DMS53 treated with DMSO at 0.1 percent for 48 hours (cell line): ENCODE results near the gene ADAMTS2.
"Not testable (repeated sequence)": the region's sequence is repeated elsewhere in the genome, so short reads cannot be mapped to it uniquely, and the experiment has no call there.

Source experiments
- DNase-seq: peaks from one replicate; lab custom pipeline; 2025; ENCODE audit not compliant: unreplicated experiment; lab: John Stamatoyannopoulos, UW

The ADAMTS2 gene

GRCh38 chr5:179284751-179285631 is 60.3 kb downstream of the ADAMTS2 start:
- DNase-seq: no peak

DNA sequence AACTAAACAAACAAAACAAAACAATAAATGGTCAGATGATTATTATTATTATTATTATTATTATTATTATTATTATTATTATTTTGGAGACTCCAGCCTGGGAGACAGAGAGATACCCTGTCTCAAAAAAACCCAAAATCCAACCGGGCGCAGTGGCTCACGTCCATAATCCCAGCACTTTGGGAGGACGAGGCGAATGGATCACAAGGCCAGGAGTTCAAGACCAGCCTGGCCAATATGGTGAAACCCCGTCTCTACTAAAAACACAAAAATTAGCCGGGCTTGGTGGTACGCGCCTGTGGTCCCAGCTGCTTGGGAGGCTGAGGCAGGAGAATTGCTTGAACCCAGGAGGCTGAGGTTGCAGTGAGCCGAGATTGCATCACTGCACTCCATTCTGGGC is 61.4 kb downstream of the ADAMTS2 start:
- not testable (repeated sequence) for DNase-seq

GRCh38 chr5:179281694-179282093 is 63.6 kb downstream of the ADAMTS2 start:
- DNase-seq: no peak

- DNase-seq: no peak
Measured at GRCh38 chr5:179280095-179280490, 65.2 kb downstream of the ADAMTS2 start.

DNA sequence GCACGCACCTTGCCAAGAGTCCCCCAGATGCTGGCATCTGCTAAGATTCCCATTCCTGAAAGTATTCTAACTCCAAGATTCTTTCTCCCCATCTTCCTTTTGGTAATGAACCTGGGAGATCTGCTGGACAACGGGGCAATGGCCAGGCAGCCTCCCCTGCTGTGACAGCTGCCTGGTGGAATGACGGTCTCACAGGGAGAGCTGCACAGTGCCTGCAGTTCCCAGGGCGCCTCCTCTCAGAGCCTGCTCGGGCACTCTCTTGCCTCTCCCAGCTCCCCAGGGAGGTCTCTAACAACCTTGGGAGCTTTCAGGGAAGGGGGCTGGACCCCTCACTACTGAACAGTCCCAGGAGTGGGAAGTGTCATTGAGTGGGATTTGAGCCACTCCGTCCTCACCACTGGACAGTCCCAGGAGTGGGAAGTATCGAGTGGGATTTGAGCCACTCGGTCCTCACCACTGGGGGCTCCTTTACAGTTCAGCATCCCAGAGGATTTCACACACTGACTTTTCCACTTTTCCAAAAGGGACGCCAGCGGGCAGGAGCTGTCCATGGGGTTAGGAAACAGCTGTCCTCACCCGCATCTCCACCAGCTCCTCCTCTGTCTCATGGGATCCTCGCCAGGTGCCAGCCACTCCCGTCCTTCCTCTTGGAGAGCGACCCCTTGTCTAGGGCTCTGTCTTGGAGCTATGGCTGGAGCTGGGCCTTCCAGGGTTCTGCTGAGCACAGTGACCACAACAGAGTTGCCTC is 65.7 kb downstream of the ADAMTS2 start:
- no peak for DNase-seq

- no peak for DNase-seq
Measured at GRCh38 chr5:179278546-179278945, 66.7 kb downstream of the ADAMTS2 start.

DNA sequence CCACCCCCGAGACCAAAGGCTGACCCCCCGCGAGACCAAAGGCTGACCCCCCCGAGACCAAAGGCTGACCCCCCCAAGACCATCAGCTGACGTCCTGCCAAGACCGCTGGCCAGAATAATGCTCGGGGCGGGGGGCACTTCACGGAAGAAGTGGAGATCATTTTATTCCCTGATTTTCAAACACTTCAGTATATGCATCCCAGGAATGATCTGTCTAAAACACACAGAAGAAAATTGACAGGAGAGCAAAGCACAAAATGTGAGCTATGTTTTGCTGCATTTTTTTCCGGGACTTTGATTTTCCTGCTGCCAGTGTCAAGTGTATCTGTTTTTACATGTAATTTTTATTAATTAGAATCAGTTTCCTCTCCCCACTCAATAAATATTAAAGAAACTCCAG is 67.1 kb downstream of the ADAMTS2 start:
- DNase-seq: no peak

DNA sequence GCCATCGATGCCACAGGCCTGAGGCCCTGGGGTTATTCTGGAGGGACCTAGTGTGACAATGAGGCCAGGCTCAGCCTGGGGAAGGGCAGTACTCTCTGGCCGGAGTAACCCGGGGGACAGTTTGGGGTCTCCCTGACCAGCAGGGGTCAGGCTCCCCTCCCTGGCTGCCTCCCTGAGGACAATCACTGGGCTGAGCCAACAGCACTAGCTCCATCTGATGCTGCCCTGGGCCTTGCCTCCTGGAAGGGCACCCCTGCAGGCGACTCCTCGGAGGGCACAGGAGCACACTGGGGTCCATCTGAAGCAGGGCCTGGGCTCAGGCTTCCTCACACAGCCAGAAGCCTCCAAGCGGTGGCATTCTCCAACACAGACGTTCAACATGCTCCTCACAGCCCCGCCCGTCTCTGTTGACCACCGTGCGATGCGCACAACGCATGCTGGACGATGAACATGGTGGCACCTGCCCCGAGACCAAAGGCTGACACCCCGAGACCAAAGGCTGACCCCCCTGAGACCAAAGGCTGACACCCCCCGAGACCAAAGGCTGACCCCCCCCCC is 68.3 kb downstream of the ADAMTS2 start:
- no peak for DNase-seq

GRCh38 chr5:179275941-179276837 is 69.1 kb downstream of the ADAMTS2 start:
- no peak for DNase-seq

GRCh38 chr5:179275381-179275878 is 69.8 kb downstream of the ADAMTS2 start:
- DNase-seq: no peak

DNA sequence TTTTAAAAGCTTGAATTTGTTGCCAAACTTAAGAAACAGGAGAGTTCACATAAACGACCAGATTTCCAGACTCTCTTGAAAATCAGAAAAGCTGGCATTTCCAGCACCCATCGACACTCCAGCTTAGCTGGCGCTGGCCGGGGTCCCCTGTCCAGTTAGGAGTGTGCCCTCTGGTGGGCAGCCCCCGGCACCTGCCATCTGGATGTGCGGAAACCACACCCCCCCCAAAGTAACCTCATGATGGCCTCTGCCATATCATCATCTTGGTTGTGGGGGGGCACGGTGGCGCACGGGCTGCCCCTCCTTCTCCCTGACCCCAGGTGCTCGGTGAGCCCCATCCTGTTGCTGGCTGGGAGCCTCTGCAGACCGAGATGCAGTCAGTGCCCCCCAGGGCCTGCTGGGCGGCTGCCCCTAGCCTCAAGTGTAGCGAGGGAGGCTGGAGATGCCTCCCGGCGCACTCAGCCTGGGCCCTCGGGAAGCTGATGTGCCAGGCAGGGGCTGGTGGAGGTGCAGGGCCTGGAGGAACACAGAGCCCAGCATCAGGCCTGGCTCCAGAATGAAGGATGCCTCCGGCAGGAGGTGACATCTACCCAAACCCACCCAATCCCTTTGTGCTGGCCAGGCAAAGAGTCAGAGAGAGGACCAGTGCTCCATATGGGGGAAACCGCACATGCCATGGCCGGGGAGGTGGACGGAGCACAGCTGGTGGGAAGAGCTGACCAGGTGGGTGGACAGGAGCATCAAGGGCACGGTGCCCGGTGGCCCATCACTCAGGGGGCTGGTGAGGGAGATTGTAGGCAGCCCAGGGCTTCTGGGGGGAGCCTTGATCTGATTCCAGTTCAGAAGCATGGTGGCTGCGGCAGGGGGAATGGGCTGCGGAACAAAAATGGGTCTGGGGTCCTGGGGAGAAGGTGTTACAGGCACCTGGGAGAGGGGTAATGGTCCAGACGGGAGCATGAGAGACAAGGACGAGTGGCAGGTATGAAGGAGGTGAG is 70.6 kb downstream of the ADAMTS2 start:
- DNase-seq: no peak

DNA sequence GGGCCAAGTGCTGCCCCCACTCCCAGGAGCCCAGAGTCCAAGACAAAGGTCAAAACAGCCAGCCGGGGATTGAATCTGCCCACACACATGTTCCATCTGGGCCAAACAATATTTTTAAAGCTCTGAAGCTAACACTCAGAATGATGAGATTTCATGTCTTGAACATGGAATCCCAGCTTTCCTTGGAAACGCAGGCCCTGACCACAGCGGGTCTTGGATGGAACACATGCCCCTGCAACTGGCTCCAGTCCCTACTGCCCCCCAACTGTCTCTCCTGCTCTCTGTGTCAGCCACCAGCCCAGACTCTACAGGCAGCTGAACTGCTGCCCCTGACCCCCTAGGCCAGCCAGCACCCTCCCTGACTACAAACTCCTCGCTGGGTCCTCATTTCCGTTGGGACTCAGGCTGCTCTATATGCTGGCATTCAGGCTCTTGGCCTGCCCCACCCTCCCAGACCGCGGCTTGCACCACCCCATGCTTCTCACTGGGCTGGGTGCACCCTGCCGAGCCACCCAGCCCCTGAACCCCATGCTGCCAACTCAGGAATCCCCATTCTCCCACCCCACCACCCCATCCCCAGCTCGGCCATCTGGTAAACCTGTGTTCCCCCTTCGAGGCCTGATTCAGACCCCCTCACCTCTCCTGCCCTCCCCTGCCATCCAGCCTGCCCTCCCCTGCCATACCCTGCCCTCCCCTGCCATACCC is 71.7 kb downstream of the ADAMTS2 start:
- no peak for DNase-seq

- DNase-seq: no peak
Measured at GRCh38 chr5:179273073-179273435, 72.2 kb downstream of the ADAMTS2 start.

- DNase-seq: no peak
Measured at GRCh38 chr5:179272326-179273072, 72.8 kb downstream of the ADAMTS2 start.

- no peak for DNase-seq
Measured at GRCh38 chr5:179271821-179272325, 73.4 kb downstream of the ADAMTS2 start.

DNA sequence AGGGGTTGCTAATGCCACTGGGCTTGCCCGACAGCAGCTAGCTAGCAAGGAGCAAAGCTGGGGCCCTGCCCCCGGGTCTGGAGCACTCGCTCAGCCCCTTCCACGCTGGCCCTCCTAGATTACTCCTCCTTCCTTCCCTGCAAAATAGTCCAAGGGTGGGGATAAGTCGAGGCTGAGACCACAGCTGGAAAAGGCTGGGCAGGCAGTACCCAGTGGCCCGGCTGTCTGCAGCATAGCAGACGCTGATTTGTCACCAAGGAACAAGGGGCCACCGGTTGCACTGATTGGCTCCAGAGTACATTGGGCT is 73.9 kb downstream of the ADAMTS2 start:
- no peak for DNase-seq

- DNase-seq: no peak
Measured at GRCh38 chr5:179270581-179271427, 74.5 kb downstream of the ADAMTS2 start.
